ENCODE data around the gene TMEM98. TPM values are rescaled to one million over a fixed set of nuclear protein-coding genes. Genes with fewer than 3 reads are reported as not detected.

The TMEM98 gene
- polyA plus RNA-seq, 1 donor (not counting 4 experiments of a cell fraction or from before 2014, with no cell fraction given): 66.8 TPM

DNA sequence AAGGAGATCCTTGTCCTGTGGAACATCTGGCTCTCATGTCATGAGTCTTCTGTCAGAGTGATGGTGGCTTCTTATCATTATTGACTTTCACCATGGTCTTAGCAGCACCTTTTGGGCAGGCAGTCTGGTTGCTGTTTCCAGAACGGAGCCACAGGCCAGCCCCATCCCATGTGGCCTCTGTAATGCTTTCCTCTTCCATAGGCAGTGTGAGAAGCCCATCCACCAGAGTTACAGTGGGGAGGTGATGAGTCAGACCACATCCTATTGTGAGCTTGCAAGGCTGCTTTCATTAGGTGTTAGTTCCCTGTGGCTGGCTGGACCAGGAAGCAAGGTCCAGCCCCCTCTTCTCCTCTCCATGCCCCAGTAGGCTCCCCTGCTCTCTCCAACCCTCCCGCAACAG lies 32.9 kb downstream of the TMEM98 start:
- H3K4me2 ChIP-seq (ENCODE audit: control insufficient read depth, extremely low read depth, insufficient read depth, low read depth, low read length): no peak overlapping the region
- no peak for TF ChIP-seq EZH2 (IDR thresholded peaks at IDR 0.05; ENCODE audit: low read length)
- TF ChIP-seq, protein P1, sequence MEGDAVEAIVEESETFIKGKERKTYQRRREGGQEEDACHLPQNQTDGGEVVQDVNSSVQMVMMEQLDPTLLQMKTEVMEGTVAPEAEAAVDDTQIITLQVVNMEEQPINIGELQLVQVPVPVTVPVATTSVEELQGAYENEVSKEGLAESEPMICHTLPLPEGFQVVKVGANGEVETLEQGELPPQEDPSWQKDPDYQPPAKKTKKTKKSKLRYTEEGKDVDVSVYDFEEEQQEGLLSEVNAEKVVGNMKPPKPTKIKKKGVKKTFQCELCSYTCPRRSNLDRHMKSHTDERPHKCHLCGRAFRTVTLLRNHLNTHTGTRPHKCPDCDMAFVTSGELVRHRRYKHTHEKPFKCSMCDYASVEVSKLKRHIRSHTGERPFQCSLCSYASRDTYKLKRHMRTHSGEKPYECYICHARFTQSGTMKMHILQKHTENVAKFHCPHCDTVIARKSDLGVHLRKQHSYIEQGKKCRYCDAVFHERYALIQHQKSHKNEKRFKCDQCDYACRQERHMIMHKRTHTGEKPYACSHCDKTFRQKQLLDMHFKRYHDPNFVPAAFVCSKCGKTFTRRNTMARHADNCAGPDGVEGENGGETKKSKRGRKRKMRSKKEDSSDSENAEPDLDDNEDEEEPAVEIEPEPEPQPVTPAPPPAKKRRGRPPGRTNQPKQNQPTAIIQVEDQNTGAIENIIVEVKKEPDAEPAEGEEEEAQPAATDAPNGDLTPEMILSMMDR (optimal IDR thresholded peaks at IDR 0.05 in 1 of 3, IDR thresholded peaks at IDR 0.05 in 1 of 3, conservative IDR thresholded peaks at IDR 0.05 in 1 of 3; ENCODE audit: extremely low read depth in 1 of 3, insufficient read depth in 2 of 3, low read length in 3 of 3): no peak
- dilution Hi-C loops (cut with MboI; ENCODE audit: extremely low pct_ligation_motif_present, low sequenced_read_pairs): no loop called here
- peaks cover 5% of the 10 kb centered on the region for H3K27me3 ChIP-seq (ENCODE audit: control insufficient read depth, extremely low read depth, insufficient read depth, low read length)
- no peak overlapping the region for H2AFZ ChIP-seq (ENCODE audit: control insufficient read depth, low read length)
- DNase-seq (ENCODE audit: low read depth, low spot score) (no peak), FAIRE-seq (no peak)
- no peaks in the 10 kb centered on the region for H4K20me1 ChIP-seq (ENCODE audit: control insufficient read depth, extremely low read depth, insufficient read depth, low read length)
- H3K9me1 ChIP-seq (ENCODE audit: control insufficient read depth, extremely low read depth, insufficient read depth, low read length): no peaks in the 10 kb centered on the region
- no peak overlapping the region for H3K4me3 ChIP-seq (ENCODE audit: control insufficient read depth in 2 of 3, extremely low read depth in 1 of 3, insufficient read depth in 2 of 3, low read depth in 1 of 3, low read length in 3 of 3)
- H3K36me3 ChIP-seq (ENCODE audit: control insufficient read depth in 2 of 2, extremely low read depth in 1 of 2, insufficient read depth in 2 of 2, low read length in 2 of 2): no peaks in the 10 kb centered on the region
- H3K9ac ChIP-seq (ENCODE audit: control insufficient read depth, extremely low read depth, insufficient read depth, low read length): no peak overlapping the region
- H3K79me2 ChIP-seq (ENCODE audit: control insufficient read depth, insufficient read depth, low read length): no peaks in the 10 kb centered on the region
- H3K27ac ChIP-seq (ENCODE audit: control insufficient read depth, insufficient read depth, low read length): no peak overlapping the region
- H3K4me1 ChIP-seq (ENCODE audit: control insufficient read depth, extremely low read depth, insufficient read depth, low read length): no peaks in the 10 kb centered on the region
- H3K9me3 ChIP-seq (ENCODE audit: control insufficient read depth, low read depth, low read length): no peaks in the 10 kb centered on the region

DNA sequence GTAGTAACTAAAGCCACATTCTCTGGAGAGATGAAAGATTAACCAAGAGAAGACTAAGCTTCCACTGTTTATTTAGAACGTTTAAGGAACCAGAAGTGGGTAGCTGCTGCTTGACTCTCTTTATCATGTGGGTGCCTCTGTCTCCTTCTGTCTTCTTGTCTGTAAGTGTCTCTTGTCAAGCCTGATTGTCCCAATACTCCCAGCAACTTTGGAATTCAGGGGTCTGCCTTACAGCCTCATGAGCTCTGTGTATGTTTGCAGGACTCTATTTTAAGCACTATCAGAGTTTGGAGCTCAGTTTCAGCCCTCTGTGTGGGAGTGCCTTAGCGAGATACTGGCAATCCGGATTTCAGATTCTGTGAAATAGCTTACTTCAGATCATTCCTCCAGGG lies 34.4 kb downstream of the TMEM98 start:
- Histone ChIP-seq H3K79me2 (ENCODE audit: control insufficient read depth, insufficient read depth, low read length) (no peaks in the 10 kb centered on the region), H3K9me3 (ENCODE audit: control insufficient read depth, low read depth, low read length) (no peaks in the 10 kb centered on the region), H2AFZ (ENCODE audit: control insufficient read depth, low read length) (no peak overlapping the region), H3K4me2 (ENCODE audit: control insufficient read depth, extremely low read depth, insufficient read depth, low read depth, low read length) (no peak overlapping the region), H3K9me1 (ENCODE audit: control insufficient read depth, extremely low read depth, insufficient read depth, low read length) (no peaks in the 10 kb centered on the region), H3K4me3 (ENCODE audit: control insufficient read depth in 2 of 3, extremely low read depth in 1 of 3, insufficient read depth in 2 of 3, low read depth in 1 of 3, low read length in 3 of 3) (no peak overlapping the region), H3K36me3 (ENCODE audit: control insufficient read depth in 2 of 2, extremely low read depth in 1 of 2, insufficient read depth in 2 of 2, low read length in 2 of 2) (no peaks in the 10 kb centered on the region), H3K9ac (ENCODE audit: control insufficient read depth, extremely low read depth, insufficient read depth, low read length) (no peak overlapping the region), H3K27ac (ENCODE audit: control insufficient read depth, insufficient read depth, low read length) (no peak overlapping the region), H4K20me1 (ENCODE audit: control insufficient read depth, extremely low read depth, insufficient read depth, low read length) (no peaks in the 10 kb centered on the region), H3K4me1 (ENCODE audit: control insufficient read depth, extremely low read depth, insufficient read depth, low read length) (no peaks in the 10 kb centered on the region), H3K27me3 (ENCODE audit: control insufficient read depth, extremely low read depth, insufficient read depth, low read length) (peaks cover 5% of the 10 kb centered on the region)
- dilution Hi-C loops (cut with MboI; ENCODE audit: extremely low pct_ligation_motif_present, low sequenced_read_pairs): no loop called here
- DNase-seq (ENCODE audit: low read depth, low spot score): no peak
- no peak for FAIRE-seq
- no peak for TF ChIP-seq EZH2 (IDR thresholded peaks at IDR 0.05; ENCODE audit: low read length)
- TF ChIP-seq, protein P1 (optimal IDR thresholded peaks at IDR 0.05 in 1 of 3, IDR thresholded peaks at IDR 0.05 in 1 of 3, conservative IDR thresholded peaks at IDR 0.05 in 1 of 3; ENCODE audit: extremely low read depth in 1 of 3, insufficient read depth in 2 of 3, low read length in 3 of 3): no peak
